Body of pancreas (tissue), 4 donors: ENCODE data around the gene MLPH.

ENCODE experiments used
- POLR2A ChIP-seq, 3 donors: fragments of 450-650 bp; IDR thresholded peaks; one replicate each; pipeline ENCODE4 v1.6.1; 2016; ENCODE audit warnings: antibody characterized with exemption in 3 of 3, mild to moderate bottlenecking in 2 of 3
- TF ChIP-seq, protein P1 (sequence below), 7 experiments: fragments of 450-650 bp in 4 of 7; fragments of 200-600 bp in 3 of 7; sonication (generic) in 3 of 7; IDR thresholded peaks; one replicate each; pipeline ENCODE4 v1.5.1; 2016 to 2019; ENCODE audit warnings: antibody characterized with exemption in 7 of 7

DNA sequence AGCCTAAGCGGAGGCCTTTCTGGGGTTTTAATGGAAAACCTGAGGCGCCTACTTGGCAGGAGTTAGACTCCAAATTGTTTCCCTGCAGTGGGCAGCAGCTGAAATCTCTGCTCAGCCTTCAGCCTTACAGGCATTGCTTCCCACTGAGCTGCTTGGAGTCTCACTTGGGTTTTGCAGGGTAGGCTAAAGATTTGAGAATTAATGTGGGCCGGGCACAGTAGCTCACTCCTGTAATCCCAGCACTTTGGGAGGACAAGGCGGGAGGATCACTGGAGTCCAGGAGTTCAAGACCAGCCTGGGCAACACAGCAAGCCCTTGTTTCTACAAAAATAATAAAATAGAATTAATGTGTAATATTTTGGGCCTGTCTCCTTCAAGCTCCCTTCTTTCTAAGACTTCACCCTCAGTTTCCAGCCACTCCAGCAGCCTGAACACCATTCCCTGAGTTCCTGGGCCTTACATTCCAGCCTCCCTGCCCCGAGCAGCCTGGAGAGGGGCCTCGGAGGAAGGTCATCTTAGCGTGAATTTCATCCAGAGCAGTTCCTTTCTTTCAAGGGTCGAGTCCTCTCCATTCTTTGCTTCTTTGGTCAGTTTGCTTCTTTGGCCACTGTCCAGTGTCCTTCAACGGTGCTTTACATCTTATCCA lies 112.5 kb downstream of the MLPH start:
- TF ChIP-seq, protein P1, sequence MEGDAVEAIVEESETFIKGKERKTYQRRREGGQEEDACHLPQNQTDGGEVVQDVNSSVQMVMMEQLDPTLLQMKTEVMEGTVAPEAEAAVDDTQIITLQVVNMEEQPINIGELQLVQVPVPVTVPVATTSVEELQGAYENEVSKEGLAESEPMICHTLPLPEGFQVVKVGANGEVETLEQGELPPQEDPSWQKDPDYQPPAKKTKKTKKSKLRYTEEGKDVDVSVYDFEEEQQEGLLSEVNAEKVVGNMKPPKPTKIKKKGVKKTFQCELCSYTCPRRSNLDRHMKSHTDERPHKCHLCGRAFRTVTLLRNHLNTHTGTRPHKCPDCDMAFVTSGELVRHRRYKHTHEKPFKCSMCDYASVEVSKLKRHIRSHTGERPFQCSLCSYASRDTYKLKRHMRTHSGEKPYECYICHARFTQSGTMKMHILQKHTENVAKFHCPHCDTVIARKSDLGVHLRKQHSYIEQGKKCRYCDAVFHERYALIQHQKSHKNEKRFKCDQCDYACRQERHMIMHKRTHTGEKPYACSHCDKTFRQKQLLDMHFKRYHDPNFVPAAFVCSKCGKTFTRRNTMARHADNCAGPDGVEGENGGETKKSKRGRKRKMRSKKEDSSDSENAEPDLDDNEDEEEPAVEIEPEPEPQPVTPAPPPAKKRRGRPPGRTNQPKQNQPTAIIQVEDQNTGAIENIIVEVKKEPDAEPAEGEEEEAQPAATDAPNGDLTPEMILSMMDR (IDR thresholded peaks at IDR 0.05): no peak
- TF ChIP-seq POLR2A (IDR thresholded peaks at IDR 0.05): no peak
